ENCODE data around the gene OR1D5.
"Not testable (repeated sequence)": the region's sequence is repeated elsewhere in the genome, so short reads cannot be mapped to it uniquely, and the experiment has no call there.

Gene OR1D5

GRCh38 chr17:3033248-3033640 is 30.2 kb downstream of the OR1D5 start:
- no peak overlapping the region for H3K27ac ChIP-seq
- DNase-seq (ENCODE audit: low read depth, low spot score), result no peak

- no peak for DNase-seq (ENCODE audit: low read depth, low spot score)
- H3K27ac ChIP-seq, result no peak overlapping the region
Measured at GRCh38 chr17:3032258-3033247, 30.9 kb downstream of the OR1D5 start.

GRCh38 chr17:3030852-3031470 is 32.4 kb downstream of the OR1D5 start:
- H3K27ac ChIP-seq, result peak overlapping the region; percentile 43
- not testable (repeated sequence) for DNase-seq (ENCODE audit: low read depth, low spot score)

- DNase-seq (ENCODE audit: low read depth, low spot score), result peak; percentile 8
- peak overlapping the region; percentile 43 for H3K27ac ChIP-seq
Measured at GRCh38 chr17:3030096-3030495, 33.3 kb downstream of the OR1D5 start.

GRCh38 chr17:3029213-3029913 is 34.0 kb downstream of the OR1D5 start:
- peak overlapping the region; percentile 22 for H3K27ac ChIP-seq

GRCh38 chr17:3027786-3028532 is 35.4 kb downstream of the OR1D5 start:
- no peak overlapping the region for H3K27ac ChIP-seq
- DNase-seq (ENCODE audit: low read depth, low spot score), result no peak

More at GRCh38 chr17:3029213-3029913, 34.0 kb downstream of the OR1D5 start:
- no peak for DNase-seq (ENCODE audit: low read depth, low spot score)

GRCh38 chr17:3026856-3027751 is 36.3 kb downstream of the OR1D5 start:
- no peak for DNase-seq (ENCODE audit: low read depth, low spot score)

GRCh38 chr17:3026125-3026855 is 37.1 kb downstream of the OR1D5 start:
- DNase-seq (ENCODE audit: low read depth, low spot score), result no peak
- H3K27ac ChIP-seq, result no peak overlapping the region

More at GRCh38 chr17:3026856-3027751, 36.3 kb downstream of the OR1D5 start:
- no peak overlapping the region for H3K27ac ChIP-seq

- no peak overlapping the region for H3K27ac ChIP-seq
- no peak for DNase-seq (ENCODE audit: low read depth, low spot score)
Measured at GRCh38 chr17:3025421-3026124, 37.8 kb downstream of the OR1D5 start.

- H3K27ac ChIP-seq, result no peak overlapping the region
- no peak for DNase-seq (ENCODE audit: low read depth, low spot score)
Measured at GRCh38 chr17:3024346-3024745, 39.1 kb downstream of the OR1D5 start.

- no peak for DNase-seq (ENCODE audit: low read depth, low spot score)
- H3K27ac ChIP-seq, result no peak overlapping the region
Measured at GRCh38 chr17:3022197-3022596, 41.2 kb downstream of the OR1D5 start.

GRCh38 chr17:3020381-3020780 is 43.0 kb downstream of the OR1D5 start:
- DNase-seq (ENCODE audit: low read depth, low spot score), result no peak
- H3K27ac ChIP-seq, result no peak overlapping the region

- H3K27ac ChIP-seq, result no peak overlapping the region
- no peak for DNase-seq (ENCODE audit: low read depth, low spot score)
Measured at GRCh38 chr17:3019761-3020160, 43.6 kb downstream of the OR1D5 start.

- no peak overlapping the region for H3K27ac ChIP-seq
- no peak for DNase-seq (ENCODE audit: low read depth, low spot score)
Measured at GRCh38 chr17:3017936-3018335, 45.5 kb downstream of the OR1D5 start.

- no peak for DNase-seq (ENCODE audit: low read depth, low spot score)
- H3K27ac ChIP-seq, result no peak overlapping the region
Measured at GRCh38 chr17:3015890-3016289, 47.5 kb downstream of the OR1D5 start.

- H3K27ac ChIP-seq, result no peak overlapping the region
- DNase-seq (ENCODE audit: low read depth, low spot score), result no peak
Measured at GRCh38 chr17:3012926-3013581, 50.4 kb downstream of the OR1D5 start.
